Nephron progenitor cell (in vitro differentiated cells): ENCODE measurements around the gene GH2.
"Not testable (repeated sequence)": the region's sequence is repeated elsewhere in the genome, so short reads cannot be mapped to it uniquely, and the experiment has no call there.

Experiments used
- DNase-seq: peaks from one replicate; pipeline ENCODE4 v3.0.0; 2021
- H3K27ac Mint-ChIP-seq: 2 replicates; pipeline ENCODE4 v1.8.0; 2021; ENCODE audit warnings: mild to moderate bottlenecking, moderate library complexity, mixed read lengths
- H3K27me3 Mint-ChIP-seq: 2 replicates; pipeline ENCODE4 v1.8.0; 2021; ENCODE audit warnings: mild to moderate bottlenecking, low read depth, mixed read lengths; ENCODE audit not compliant: poor library complexity
- H3K36me3 Mint-ChIP-seq: 2 replicates; pipeline ENCODE4 v1.8.0; 2021; ENCODE audit warnings: low read depth, mixed read lengths
- H3K4me1 Mint-ChIP-seq: 2 replicates; pipeline ENCODE4 v1.8.0; 2021; ENCODE audit warnings: mixed read lengths
- H3K4me3 Mint-ChIP-seq: 2 replicates; pipeline ENCODE4 v1.8.0; 2021; ENCODE audit warnings: mild to moderate bottlenecking, moderate library complexity, mixed read lengths
- H3K9me3 Mint-ChIP-seq: 2 replicates; pipeline ENCODE4 v1.8.0; 2021; ENCODE audit warnings: mild to moderate bottlenecking, moderate library complexity, mixed read lengths
- TF ChIP-seq, protein P1 (sequence below): fragments of 200-600 bp; sonication (generic); IDR thresholded peaks from 2 replicates; pipeline ENCODE4 v1.5.0; 2021; ENCODE audit warnings: antibody characterized with exemption

The GH2 gene

DNA sequence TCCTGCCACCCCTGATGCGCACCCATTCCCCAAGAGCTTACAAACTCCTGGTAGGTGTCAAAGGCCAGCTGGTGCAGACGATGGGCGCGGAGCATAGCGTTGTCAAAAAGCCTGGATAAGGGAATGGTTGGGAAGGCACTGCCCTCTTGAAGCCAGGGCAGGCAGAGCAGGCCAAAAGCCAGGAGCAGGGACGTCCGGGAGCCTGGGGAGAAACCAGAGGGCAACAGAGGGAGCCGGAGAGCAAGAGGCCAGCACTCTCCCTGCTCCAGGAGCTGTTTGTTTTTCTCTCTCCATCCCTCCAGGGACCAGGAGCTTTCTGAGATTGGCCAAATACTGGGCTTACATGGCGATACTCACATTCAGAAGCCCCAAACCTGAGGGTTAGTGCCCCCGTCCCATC is 36.6 kb upstream of the GH2 start:
- H3K9me3 Mint-ChIP-seq: no peaks in the 10 kb centered on the region
- peaks cover 62% of the 10 kb centered on the region for H3K27me3 Mint-ChIP-seq
- no peak for DNase-seq
- H3K4me3 Mint-ChIP-seq: no peak overlapping the region
- no peaks in the 10 kb centered on the region for H3K36me3 Mint-ChIP-seq
- no peak overlapping the region for H3K27ac Mint-ChIP-seq
- H3K4me1 Mint-ChIP-seq: peaks cover 23% of the 10 kb centered on the region
- TF ChIP-seq, protein P1, sequence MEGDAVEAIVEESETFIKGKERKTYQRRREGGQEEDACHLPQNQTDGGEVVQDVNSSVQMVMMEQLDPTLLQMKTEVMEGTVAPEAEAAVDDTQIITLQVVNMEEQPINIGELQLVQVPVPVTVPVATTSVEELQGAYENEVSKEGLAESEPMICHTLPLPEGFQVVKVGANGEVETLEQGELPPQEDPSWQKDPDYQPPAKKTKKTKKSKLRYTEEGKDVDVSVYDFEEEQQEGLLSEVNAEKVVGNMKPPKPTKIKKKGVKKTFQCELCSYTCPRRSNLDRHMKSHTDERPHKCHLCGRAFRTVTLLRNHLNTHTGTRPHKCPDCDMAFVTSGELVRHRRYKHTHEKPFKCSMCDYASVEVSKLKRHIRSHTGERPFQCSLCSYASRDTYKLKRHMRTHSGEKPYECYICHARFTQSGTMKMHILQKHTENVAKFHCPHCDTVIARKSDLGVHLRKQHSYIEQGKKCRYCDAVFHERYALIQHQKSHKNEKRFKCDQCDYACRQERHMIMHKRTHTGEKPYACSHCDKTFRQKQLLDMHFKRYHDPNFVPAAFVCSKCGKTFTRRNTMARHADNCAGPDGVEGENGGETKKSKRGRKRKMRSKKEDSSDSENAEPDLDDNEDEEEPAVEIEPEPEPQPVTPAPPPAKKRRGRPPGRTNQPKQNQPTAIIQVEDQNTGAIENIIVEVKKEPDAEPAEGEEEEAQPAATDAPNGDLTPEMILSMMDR: no peak

DNA sequence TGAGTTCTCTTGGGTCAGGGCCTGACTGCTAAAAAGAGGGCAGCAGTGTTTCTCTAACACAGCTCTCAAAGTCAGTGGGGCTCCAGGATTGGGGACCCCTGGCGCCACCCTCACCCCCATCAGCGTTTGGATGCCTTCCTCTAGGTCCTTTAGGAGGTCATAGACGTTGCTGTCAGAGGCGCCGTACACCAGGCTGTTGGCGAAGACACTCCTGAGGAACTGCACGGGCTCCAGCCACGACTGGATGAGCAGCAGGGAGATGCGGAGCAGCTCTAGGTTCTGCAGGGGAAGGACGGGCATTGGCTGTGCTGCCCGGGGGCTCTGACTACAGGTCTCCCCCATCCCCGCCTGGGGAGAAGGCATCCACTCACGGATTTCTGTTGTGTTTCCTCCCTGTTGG is 35.9 kb upstream of the GH2 start:
- Mint-ChIP-seq H3K27me3 (peaks cover 61% of the 10 kb centered on the region), H3K27ac (no peak overlapping the region), H3K9me3 (no peaks in the 10 kb centered on the region), H3K4me3 (no peak overlapping the region), H3K4me1 (peaks cover 23% of the 10 kb centered on the region), H3K36me3 (no peaks in the 10 kb centered on the region)
- TF ChIP-seq, protein P1: no peak
- no peak for DNase-seq

DNA sequence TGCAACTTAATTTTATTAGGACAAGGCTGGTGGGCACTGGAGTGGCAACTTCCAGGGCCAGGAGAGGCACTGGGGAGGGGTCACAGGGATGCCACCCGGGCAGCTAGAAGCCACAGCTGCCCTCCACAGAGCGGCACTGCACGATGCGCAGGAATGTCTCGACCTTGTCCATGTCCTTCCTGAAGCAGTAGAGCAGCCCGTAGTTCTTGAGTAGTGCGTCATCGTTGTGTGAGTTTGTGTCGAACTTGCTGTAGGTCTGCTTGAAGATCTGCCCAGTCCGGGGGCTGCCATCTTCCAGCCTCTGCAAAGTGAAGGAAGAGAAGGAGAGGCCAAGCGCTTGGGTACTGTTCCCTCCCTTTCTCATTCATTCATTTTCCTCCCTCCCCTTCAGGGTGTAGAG is 35.5 kb upstream of the GH2 start:
- not testable (repeated sequence) for H3K9me3 Mint-ChIP-seq, H3K27ac Mint-ChIP-seq, H3K4me3 Mint-ChIP-seq, DNase-seq, H3K36me3 Mint-ChIP-seq
- H3K27me3 Mint-ChIP-seq: peaks cover 58% of the 10 kb centered on the region
- H3K4me1 Mint-ChIP-seq: peaks cover 19% of the 10 kb centered on the region

DNA sequence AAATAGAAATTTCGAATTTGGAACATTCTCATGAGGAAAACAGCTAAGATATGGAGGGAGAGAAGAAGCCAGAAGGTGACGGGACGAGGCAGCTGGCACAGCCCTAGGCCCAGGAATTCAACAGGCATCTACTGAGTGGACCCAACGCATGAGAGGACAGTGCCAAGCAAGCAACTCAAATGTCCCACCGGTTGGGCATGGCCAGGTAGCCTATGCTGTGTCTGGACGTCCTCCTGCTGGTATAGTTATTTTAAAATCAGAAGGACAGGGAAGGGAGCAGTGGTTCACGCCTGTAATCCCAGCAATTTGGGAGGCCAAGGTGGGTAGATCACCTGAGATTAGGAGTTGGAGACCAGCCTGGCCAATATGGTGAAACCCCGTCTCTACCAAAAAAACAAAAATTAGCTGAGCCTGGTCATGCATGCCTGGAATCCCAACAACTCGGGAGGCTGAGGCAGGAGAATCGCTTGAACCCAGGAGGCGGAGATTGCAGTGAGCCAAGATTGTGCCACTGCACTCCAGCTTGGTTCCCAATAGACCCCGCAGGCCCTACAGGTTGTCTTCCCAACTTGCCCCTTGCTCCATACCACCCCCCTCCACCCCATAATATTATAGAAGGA is 34.9 kb upstream of the GH2 start:
- TF ChIP-seq, protein P1: no peak
- H3K4me1 Mint-ChIP-seq: peaks cover 19% of the 10 kb centered on the region
- H3K27ac Mint-ChIP-seq: no peak overlapping the region
- H3K27me3 Mint-ChIP-seq: peaks cover 58% of the 10 kb centered on the region
- no peak overlapping the region for H3K4me3 Mint-ChIP-seq
- no peak for DNase-seq
- no peaks in the 10 kb centered on the region for H3K9me3 Mint-ChIP-seq
- H3K36me3 Mint-ChIP-seq: no peaks in the 10 kb centered on the region

DNA sequence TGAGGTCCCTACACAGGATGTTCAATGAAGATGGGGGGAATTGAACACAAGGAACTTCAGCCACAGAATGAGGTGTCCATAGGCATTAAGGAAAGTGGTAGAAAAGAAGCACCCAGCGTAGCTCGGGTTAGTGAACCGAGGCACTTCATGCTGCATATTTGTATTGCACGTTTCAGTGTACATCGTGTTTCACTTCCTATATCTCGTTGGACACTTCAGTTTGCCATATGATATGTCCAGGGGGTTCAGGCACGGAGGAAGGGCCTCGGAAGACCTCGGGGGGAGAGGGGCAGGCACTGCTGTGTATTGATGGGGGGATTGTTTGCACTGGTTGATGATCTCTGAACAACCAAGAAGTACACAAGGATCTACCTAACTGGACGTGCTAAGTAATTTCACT is 34.0 kb upstream of the GH2 start:
- Mint-ChIP-seq H3K27me3 (peaks cover 67% of the 10 kb centered on the region), H3K4me1 (peaks cover 19% of the 10 kb centered on the region)
- not testable (repeated sequence) for H3K4me3 Mint-ChIP-seq, H3K36me3 Mint-ChIP-seq, DNase-seq, H3K9me3 Mint-ChIP-seq, H3K27ac Mint-ChIP-seq

DNA sequence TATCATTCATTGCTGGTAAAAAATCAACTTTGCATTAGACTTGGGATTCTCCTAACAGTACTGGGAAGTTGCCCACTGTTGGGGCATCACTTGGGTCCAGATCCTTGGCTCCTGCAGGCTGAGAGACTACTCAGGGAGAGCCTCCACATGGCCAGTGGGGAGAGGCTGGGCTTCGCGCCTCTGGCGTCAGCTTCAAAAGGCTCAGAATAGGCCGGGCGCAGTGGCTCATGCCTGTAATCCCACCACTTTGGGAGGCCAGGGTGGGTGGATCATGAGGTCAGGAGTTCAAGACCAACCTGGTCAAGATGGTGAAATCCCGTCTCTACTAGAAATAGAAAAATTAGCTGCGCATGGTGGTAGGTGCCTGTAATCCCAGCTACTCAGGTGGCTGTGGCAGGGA is 32.7 kb upstream of the GH2 start:
- TF ChIP-seq, protein P1: no peak
- peaks cover 16% of the 10 kb centered on the region for H3K4me1 Mint-ChIP-seq
- no peaks in the 10 kb centered on the region for H3K36me3 Mint-ChIP-seq
- no peak overlapping the region for H3K27ac Mint-ChIP-seq
- no peaks in the 10 kb centered on the region for H3K9me3 Mint-ChIP-seq
- peaks cover 76% of the 10 kb centered on the region for H3K27me3 Mint-ChIP-seq
- DNase-seq: no peak
- no peak overlapping the region for H3K4me3 Mint-ChIP-seq

DNA sequence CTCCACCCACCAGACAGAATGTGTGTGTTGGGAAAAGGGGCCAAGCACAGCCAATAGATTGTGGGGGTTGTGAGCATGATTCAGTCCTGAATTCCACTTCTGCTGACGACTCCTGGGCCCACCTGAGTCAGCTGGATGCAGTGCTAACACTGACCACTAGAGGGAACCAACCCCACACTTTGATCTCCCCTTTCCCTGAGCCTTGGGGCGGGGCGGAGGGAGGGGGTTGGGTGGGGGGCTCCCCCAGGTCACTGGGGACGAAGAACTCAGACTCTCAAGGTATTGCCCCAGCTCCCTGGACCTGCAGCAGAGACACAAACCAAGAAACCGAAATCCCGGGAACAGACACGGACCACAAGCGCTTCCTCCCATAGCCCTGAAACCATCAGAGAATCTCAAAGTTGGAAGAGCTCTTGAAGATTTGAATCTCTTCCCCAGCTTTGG is 29.9 kb upstream of the GH2 start:
- H3K4me3 Mint-ChIP-seq: no peak overlapping the region
- peaks cover 5% of the 10 kb centered on the region for H3K4me1 Mint-ChIP-seq
- H3K9me3 Mint-ChIP-seq: no peaks in the 10 kb centered on the region
- peaks cover 65% of the 10 kb centered on the region for H3K27me3 Mint-ChIP-seq
- H3K36me3 Mint-ChIP-seq: no peaks in the 10 kb centered on the region
- TF ChIP-seq, protein P1: peak; percentile 80
- H3K27ac Mint-ChIP-seq: no peak overlapping the region
- peak; percentile 77 for DNase-seq
